ENCODE results near the gene SLIT3. TPM values are rescaled to one million over a fixed set of nuclear protein-coding genes. Genes with fewer than 3 reads are reported as not detected.

The SLIT3 gene
- total RNA-seq, 1 experiment from 2014 or later = not detected

GRCh38 chr5:168882283-168882682 lies 418.7 kb downstream of the SLIT3 start:
- POLR2A ChIA-PET (ENCODE audit: unreplicated experiment) = interaction anchor here (0.6 kb wide), 1 partner anchor 20 kb away, joined by 3 read pairs; no protein-coding TSS in a partner anchor
- CTCF ChIA-PET = no interaction called here
- Histone ChIP-seq H3K79me2 (ENCODE audit: low read depth) (no peaks in the 10 kb centered on the region), H3K9me2 (ENCODE audit: insufficient read depth) (no peaks in the 10 kb centered on the region), H3K9me3 (ENCODE audit: insufficient read depth, low read depth) (no peaks in the 10 kb centered on the region), H3F3A (ENCODE audit: insufficient read depth, low read depth) (no peaks in the 10 kb centered on the region), H2AFZ (no peak overlapping the region), H3K4me1 (replicated peaks; ENCODE audit: insufficient read depth) (no peaks in the 10 kb centered on the region), H3K27me3 (ENCODE audit: insufficient read depth, low read depth) (peaks cover 92% of the 10 kb centered on the region), H3K4me3 (no peak overlapping the region), H3K27ac (no peak overlapping the region), H3K36me3 (ENCODE audit: low read depth) (no peaks in the 10 kb centered on the region), H3K4me2 (no peak overlapping the region), H4K20me1 (ENCODE audit: insufficient read depth) (no peaks in the 10 kb centered on the region)
- intact Hi-C loops (cut with micrococcal nuclease; ENCODE audit: unreplicated experiment) = no loop called here
- DNase-seq = no peak
- TF ChIP-seq EZH2 (IDR thresholded peaks at IDR 0.05; ENCODE audit: low read depth) = no peak
- TF ChIP-seq CTCF (conservative IDR thresholded peaks at IDR 0.05) = no peak
- BruUV-seq (replicated peaks) = no TSS peak

DNA sequence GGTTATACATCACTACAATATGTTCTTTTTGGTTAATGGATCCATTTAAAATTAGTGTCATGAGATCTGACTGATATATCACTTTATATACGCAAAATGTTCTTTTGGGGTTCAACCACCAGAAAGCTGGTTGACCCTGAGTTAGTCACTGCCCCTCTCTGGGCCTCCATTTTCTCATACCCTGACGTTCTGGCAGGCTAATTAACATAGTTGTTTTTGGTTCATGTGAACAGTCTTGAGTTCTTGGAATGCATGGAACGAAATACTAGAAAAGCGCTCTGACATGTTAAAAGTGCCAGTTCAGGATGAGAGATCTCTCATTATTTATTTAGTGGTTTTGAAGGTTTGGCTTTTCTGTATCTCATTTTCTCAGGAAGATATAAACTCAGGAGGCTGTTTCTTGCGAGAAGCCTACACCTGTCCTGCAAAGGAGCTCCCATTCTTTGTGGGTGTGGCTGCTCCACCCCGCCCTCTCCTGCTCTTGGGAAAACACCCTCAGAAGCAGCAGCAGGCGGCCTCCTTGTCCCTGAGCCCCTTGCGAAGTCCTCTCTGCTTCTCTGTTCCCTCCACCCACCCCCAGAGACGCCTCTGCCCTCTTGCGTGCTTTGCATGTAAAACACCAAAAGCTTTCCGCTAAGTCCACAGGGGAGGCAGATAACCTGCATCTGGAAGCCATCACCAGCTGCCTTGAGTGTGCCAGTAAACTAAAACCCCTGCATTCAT lies 419.4 kb downstream of the SLIT3 start:
- H3K27me3 ChIP-seq (ENCODE audit: insufficient read depth, low read depth) = peaks cover 89% of the 10 kb centered on the region
- no peak overlapping the region for H3K4me2 ChIP-seq
- intact Hi-C loops (cut with micrococcal nuclease; ENCODE audit: unreplicated experiment) = no loop called here
- H3K4me3 ChIP-seq = no peak overlapping the region
- H3K36me3 ChIP-seq (ENCODE audit: low read depth) = no peaks in the 10 kb centered on the region
- no peak overlapping the region for H3K27ac ChIP-seq
- no peaks in the 10 kb centered on the region for H3F3A ChIP-seq (ENCODE audit: insufficient read depth, low read depth)
- no peaks in the 10 kb centered on the region for H3K4me1 ChIP-seq (replicated peaks; ENCODE audit: insufficient read depth)
- no peaks in the 10 kb centered on the region for H3K9me2 ChIP-seq (ENCODE audit: insufficient read depth)
- POLR2A ChIA-PET (ENCODE audit: unreplicated experiment) = no interaction called here
- no peak overlapping the region for H2AFZ ChIP-seq
- no peaks in the 10 kb centered on the region for H3K9me3 ChIP-seq (ENCODE audit: insufficient read depth, low read depth)
- TF ChIP-seq CTCF (conservative IDR thresholded peaks at IDR 0.05) = no peak
- TF ChIP-seq EZH2 (IDR thresholded peaks at IDR 0.05; ENCODE audit: low read depth) = no peak
- H4K20me1 ChIP-seq (ENCODE audit: insufficient read depth) = no peaks in the 10 kb centered on the region
- no peaks in the 10 kb centered on the region for H3K79me2 ChIP-seq (ENCODE audit: low read depth)
- DNase-seq = no peak
- CTCF ChIA-PET = no interaction called here
- no TSS peak for BruUV-seq (replicated peaks)

DNA sequence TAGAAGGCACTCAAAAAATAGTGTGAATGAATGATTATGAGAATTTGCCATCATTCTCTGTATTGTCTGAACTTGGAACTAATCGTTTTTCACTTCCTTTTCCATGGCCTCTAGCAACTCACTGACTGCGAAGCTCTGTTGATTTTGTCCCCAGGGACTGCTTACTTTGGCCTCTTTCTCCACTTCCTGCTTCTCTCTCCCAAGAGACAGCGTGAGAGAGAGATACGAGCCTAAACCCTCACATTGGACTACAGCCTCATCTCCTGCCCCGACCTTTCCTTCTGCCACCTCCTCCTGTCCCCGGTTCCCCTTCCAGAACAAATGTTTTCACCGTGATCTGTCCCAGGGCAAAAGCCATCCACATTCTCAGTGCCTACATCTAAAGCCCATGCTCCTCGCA lies 421.0 kb downstream of the SLIT3 start:
- CTCF ChIA-PET = no interaction called here

More for the DNA sequence above, 421.0 kb downstream of the SLIT3 start:
- Histone ChIP-seq H3K36me3 (ENCODE audit: low read depth) (no peaks in the 10 kb centered on the region), H3K9me2 (ENCODE audit: insufficient read depth) (no peaks in the 10 kb centered on the region), H3K27ac (no peak overlapping the region), H3K4me3 (no peak overlapping the region), H3K79me2 (ENCODE audit: low read depth) (no peaks in the 10 kb centered on the region), H3K9me3 (ENCODE audit: insufficient read depth, low read depth) (no peaks in the 10 kb centered on the region), H3K4me1 (replicated peaks; ENCODE audit: insufficient read depth) (no peaks in the 10 kb centered on the region), H3F3A (ENCODE audit: insufficient read depth, low read depth) (no peaks in the 10 kb centered on the region), H4K20me1 (ENCODE audit: insufficient read depth) (no peaks in the 10 kb centered on the region), H2AFZ (no peak overlapping the region), H3K27me3 (ENCODE audit: insufficient read depth, low read depth) (peaks cover 87% of the 10 kb centered on the region), H3K4me2 (no peak overlapping the region)
- no peak for TF ChIP-seq CTCF (conservative IDR thresholded peaks at IDR 0.05)
- TF ChIP-seq EZH2 (IDR thresholded peaks at IDR 0.05; ENCODE audit: low read depth) = no peak
- intact Hi-C loops (cut with micrococcal nuclease; ENCODE audit: unreplicated experiment) = no loop called here
- DNase-seq = no peak
- no TSS peak for BruUV-seq (replicated peaks)
- POLR2A ChIA-PET (ENCODE audit: unreplicated experiment) = no interaction called here

Measured in PC-9 (cell line).